A549 (cell line): ENCODE results near the gene PROK2. TPM values are rescaled to one million over a fixed set of nuclear protein-coding genes. Genes with fewer than 3 reads are reported as not detected.

Source experiments
- ATAC-seq, 2 experiments: fragments of 200-7000 bp in 1 of 2; fragments of >200 bp in 1 of 2; cut with Nextera tagmentation in 1 of 2; cut with Tn5 transposase in 1 of 2; 3 replicates each; pipeline versions ENCODE4 v1.8.0 to v1.9.1; 2018 to 2020; ENCODE audit warnings: mild to moderate bottlenecking in 1 of 2, moderate library complexity in 1 of 2
- CTCF ChIA-PET: fragments of 300-600 bp; sonication (Branson Sonifier 250); formaldehyde crosslinking; extraction: SDS; loops from one replicate; lab custom pipeline; 2021; ENCODE audit warnings: antibody characterized with exemption, inconsistent platforms; lab: Yijun Ruan, JAX
- POLR2A ChIA-PET: fragments of 350-600 bp; formaldehyde crosslinking; extraction: SDS; loops from one replicate; lab custom pipeline; 2021; ENCODE audit warnings: antibody characterized with exemption, inconsistent platforms; lab: Yijun Ruan, JAX
- DNase-seq, 2 experiments: peaks; one replicate each; pipeline versions ENCODE4 v3.0.0 to v3.0.0-alpha.2; 2011 to 2016; ENCODE audit warnings: low read depth in 1 of 2, low spot score in 1 of 2
- FAIRE-seq: peaks from 2 replicates; lab custom pipeline; 2011; peaks lifted over from hg19 to GRCh38; lab: Jason Lieb, UNC
- H3K27ac ChIP-seq, 2 experiments: fragments of >200 bp; sonication (Bioruptor Twin); formaldehyde crosslinking; 3 replicates each; pipeline ENCODE4 v1.5.1; 2016 to 2017
- H3K4me1 ChIP-seq: fragments of >200 bp; sonication (Bioruptor Twin); formaldehyde crosslinking; 3 replicates; pipeline ENCODE4 v1.6.1; 2016
- H3K4me2 ChIP-seq: fragments of >200 bp; sonication (Bioruptor Twin); formaldehyde crosslinking; 3 replicates; pipeline ENCODE4 v1.6.1; 2016
- H3K4me3 ChIP-seq: fragments of >200 bp; sonication (Bioruptor Twin); formaldehyde crosslinking; 3 replicates; pipeline ENCODE4 v1.5.1; 2016
- H3K9me3 ChIP-seq: fragments of >200 bp; sonication (Bioruptor Twin); formaldehyde crosslinking; 3 replicates; pipeline ENCODE4 v1.6.1; 2016
- BHLHE40 ChIP-seq: IDR thresholded peaks from 2 replicates; pipeline ENCODE4 v1.6.1; 2012; ENCODE audit warnings: low read depth, low read length, inconsistent platforms
- CBX2 ChIP-seq: fragments of 200-600 bp; sonication (generic); IDR thresholded peaks from 2 replicates; pipeline ENCODE4 v1.6.1; 2016; ENCODE audit warnings: low read depth, mild to moderate bottlenecking, borderline replicate concordance
- CEBPB ChIP-seq, 2 experiments: fragments of >200 bp in 1 of 2; sonication (Bioruptor Twin) in 1 of 2; formaldehyde crosslinking in 1 of 2; IDR thresholded peaks; 2 replicates each; pipeline ENCODE4 v1.6.1; 2012 to 2016
- CHD2 ChIP-seq: fragments of 150-350 bp; IDR thresholded peaks from 2 replicates; pipeline ENCODE4 v1.6.1; 2014; ENCODE audit warnings: low read length; ENCODE audit not compliant: partially characterized antibody
- E2F6 ChIP-seq: IDR thresholded peaks from 2 replicates; pipeline ENCODE4 v1.6.1; 2012; ENCODE audit warnings: low read depth, borderline replicate concordance
- ELK1 ChIP-seq: fragments of 150-350 bp; IDR thresholded peaks from 2 replicates; pipeline ENCODE4 v1.6.1; 2014; ENCODE audit warnings: low read depth, mild to moderate bottlenecking, low read length
- ESRRA ChIP-seq: fragments of 150-350 bp; IDR thresholded peaks from 2 replicates; pipeline ENCODE4 v1.6.1; 2014; ENCODE audit warnings: mild to moderate bottlenecking, low read length, borderline replicate concordance
- HES2 ChIP-seq: fragments of >200 bp; sonication (Bioruptor Twin); formaldehyde crosslinking; IDR thresholded peaks from 2 replicates; pipeline ENCODE4 v1.6.1; 2016
- HEYL ChIP-seq: fragments of 250-450 bp; sonication (Bioruptor Pico); IDR thresholded peaks from 2 replicates; pipeline ENCODE4 v1.8.0; 2021; ENCODE audit warnings: mild to moderate bottlenecking, moderate library complexity
- HMGXB4 ChIP-seq: fragments of 250-450 bp; sonication (Bioruptor Pico); IDR thresholded peaks from 2 replicates; pipeline ENCODE4 v1.5.0; 2021; ENCODE audit warnings: mild to moderate bottlenecking, moderate library complexity, borderline replicate concordance
- HOXB13 ChIP-seq: fragments of 250-450 bp; sonication (Bioruptor Pico); IDR thresholded peaks from 2 replicates; pipeline ENCODE4 v1.5.0; 2020; ENCODE audit warnings: low read depth, mild to moderate bottlenecking, moderate library complexity
- JUN ChIP-seq, 2 experiments: fragments of >200 bp; sonication (Bioruptor Twin); formaldehyde crosslinking; IDR thresholded peaks; 2 replicates in 1 of 2; 3 replicates in 1 of 2; pipeline ENCODE4 v1.6.1; 2016 to 2017
- JUNB ChIP-seq: fragments of >200 bp; sonication (Bioruptor Twin); formaldehyde crosslinking; IDR thresholded peaks from 2 replicates; pipeline ENCODE4 v1.6.1; 2016
- MYC ChIP-seq: IDR thresholded peaks from 2 replicates; pipeline ENCODE4 v1.6.1; 2012; ENCODE audit warnings: mild to moderate bottlenecking, inconsistent platforms, low read length, improper control_type of control experiment, borderline replicate concordance
- NPAS2 ChIP-seq: fragments of 250-450 bp; sonication (Bioruptor Pico); IDR thresholded peaks from 2 replicates; pipeline ENCODE4 v1.8.0; 2022; ENCODE audit warnings: mild to moderate bottlenecking, moderate library complexity, borderline replicate concordance
- PHF8 ChIP-seq: fragments of 200-600 bp; sonication (generic); IDR thresholded peaks from 2 replicates; pipeline ENCODE4 v1.6.1; 2016; ENCODE audit warnings: low read depth, mild to moderate bottlenecking, antibody characterized with exemption, moderate library complexity, borderline replicate concordance
- POLR2AphosphoS2 ChIP-seq: conservative IDR thresholded peaks from 2 replicates; pipeline ENCODE4 v1.6.1; 2012; ENCODE audit warnings: low read length, improper control_type of control experiment, inconsistent platforms
- REST ChIP-seq: fragments of 200-600 bp; sonication (generic); IDR thresholded peaks from 2 replicates; pipeline ENCODE4 v1.6.1; 2016; ENCODE audit warnings: antibody characterized with exemption, mild to moderate bottlenecking, moderate library complexity
- RFX5 ChIP-seq: fragments of 450-650 bp; IDR thresholded peaks from 2 replicates; pipeline ENCODE4 v1.7.1; 2014; ENCODE audit warnings: antibody characterized with exemption, mild to moderate bottlenecking, moderate library complexity
- RNF2 ChIP-seq: fragments of 200-600 bp; sonication (generic); IDR thresholded peaks from 2 replicates; pipeline ENCODE4 v1.6.1; 2016; ENCODE audit warnings: low read depth, mild to moderate bottlenecking, antibody characterized with exemption, moderate library complexity, borderline replicate concordance
- SMC3 ChIP-seq: fragments of >200 bp; sonication (Bioruptor Twin); formaldehyde crosslinking; IDR thresholded peaks from 3 replicates; pipeline ENCODE4 v1.6.1; 2018; ENCODE audit warnings: inconsistent platforms
- SREBF2 ChIP-seq: fragments of 450-650 bp; IDR thresholded peaks from 2 replicates; pipeline ENCODE4 v1.6.1; 2014; ENCODE audit warnings: mild to moderate bottlenecking, moderate library complexity
- TP53 ChIP-seq: fragments of 250-450 bp; sonication (Bioruptor Pico); IDR thresholded peaks from 2 replicates; pipeline ENCODE4 v1.5.0; 2021; ENCODE audit warnings: mild to moderate bottlenecking, moderate library complexity
- ZFP36 ChIP-seq: fragments of 450-650 bp; IDR thresholded peaks from 2 replicates; pipeline ENCODE4 v1.6.1; 2014; ENCODE audit warnings: borderline replicate concordance; ENCODE audit not compliant: partially characterized antibody
- WGBS: methylation state at CpG from one replicate; pipeline ENCODE4 v1.1.6; 2017; ENCODE audit errors: missing lambda C conversion rate; 5-methylcytosine and 5-hydroxymethylcytosine counted together
- polyA plus RNA-seq, 4 experiments: library from polyadenylated mRNA; depleted of rRNA in 3 of 4; stranded (reverse); fragments of >200 nt; fragmentation: RNase III in 1 of 4; extraction: RNeasy Plus Mini Kit Qiagen cat#74134 plus additional on column Dnase treatment in 1 of 4; gene quantifications; 2 replicates in 3 of 4; 3 replicates in 1 of 4; pipeline ENCODE4 v1.2.3, GENCODE V29; 2011 to 2017

PROK2 gene
- polyA plus RNA-seq, 2 of the 4 experiments (the other 2 are of a cell fraction) = not detected

- FAIRE-seq (no peak), DNase-seq (no peak), ATAC-seq (no peak)
- ChIA-PET POLR2A (no interaction called here), CTCF (interaction anchor here (1.5 kb wide), 1 partner anchor 50 kb away, joined by 6 read pairs; no protein-coding TSS in a partner anchor)
- Histone ChIP-seq H3K4me1 (0 out of 3 replicates have a peak, but pooled peaks cover 3% of the 10 kb centered on the region), H3K4me2 (no peak overlapping the region), H3K9me3 (no peaks in the 10 kb centered on the region), H3K4me3 (no peak overlapping the region), H3K27ac (no peak overlapping the region)
- WGBS = 25% methylated on average over 6 of the region's 6 CpGs
- no peak for TF ChIP-seq RFX5
- no peak for TF ChIP-seq TP53 (CRISPR knock-in tag)
- no peak for TF ChIP-seq HES2
- TF ChIP-seq HOXB13 (CRISPR knock-in tag) = no peak
- TF ChIP-seq BHLHE40 = no peak
- no peak for TF ChIP-seq RNF2
- no peak for TF ChIP-seq HMGXB4 (CRISPR knock-in tag)
Measured at GRCh38 chr3:71779674-71780377, 5.1 kb downstream of the PROK2 start.

GRCh38 chr3:71778353-71778752, 6.6 kb downstream of the PROK2 start:
- no peak for FAIRE-seq
- no peak for TF ChIP-seq POLR2AphosphoS2
- TF ChIP-seq NPAS2 = no peak
- TF ChIP-seq ESRRA = no peak
- TF ChIP-seq RNF2 = no peak
- TF ChIP-seq CEBPB (IDR thresholded peaks at IDR 0.05) = no peak
- no peak for TF ChIP-seq JUNB
- TF ChIP-seq ZFP36 = no peak
- TF ChIP-seq ELK1 = no peak
- no peak for TF ChIP-seq SMC3
- TF ChIP-seq JUN (IDR thresholded peaks at IDR 0.05) = no peak
- TF ChIP-seq MYC = no peak
- no peak for TF ChIP-seq PHF8
- no peaks in the 10 kb centered on the region for H3K9me3 ChIP-seq
- no peak overlapping the region for H3K4me3 ChIP-seq
- POLR2A ChIA-PET = no interaction called here
- H3K27ac ChIP-seq = no peak overlapping the region
- no peak for ATAC-seq
- H3K4me1 ChIP-seq = no peaks in the 10 kb centered on the region
- DNase-seq = no peak
- H3K4me2 ChIP-seq = no peak overlapping the region
- WGBS = 28% methylated on average over 3 of the region's 3 CpGs
- CTCF ChIA-PET = interaction anchor here (1.0 kb wide), 1 partner anchor 49 kb away, joined by 4 read pairs; no protein-coding TSS in a partner anchor

GRCh38 chr3:71776538-71776937, 8.4 kb downstream of the PROK2 start:
- no peak overlapping the region for H3K4me3 ChIP-seq
- no peaks in the 10 kb centered on the region for H3K9me3 ChIP-seq
- ATAC-seq (no peak), FAIRE-seq (no peak), DNase-seq (no peak)
- WGBS = 36% methylated on average over 6 of the region's 6 CpGs
- no peak overlapping the region for H3K27ac ChIP-seq
- no peak overlapping the region for H3K4me2 ChIP-seq
- ChIA-PET POLR2A (no interaction called here), CTCF (interaction anchor here (1.2 kb wide), 1 partner anchor 27 kb away, joined by 3 read pairs; no protein-coding TSS in a partner anchor)
- H3K4me1 ChIP-seq = no peaks in the 10 kb centered on the region
- TF ChIP-seq HES2 (no peak), SREBF2 (no peak), JUNB (no peak), POLR2AphosphoS2 (no peak), NPAS2 (no peak), ESRRA (no peak), E2F6 (no peak), CBX2 (no peak), REST (no peak), JUN (IDR thresholded peaks at IDR 0.05) (no peak), CHD2 (no peak), HEYL (CRISPR knock-in tag) (no peak)
